NCI-H524 (cell line): Measurements from ENCODE around the gene TFAP2C.
A peak's percentile ranks its signal among the peaks of the same experiment; 100 is the strongest.
"Not testable (repeated sequence)": the region's sequence is repeated elsewhere in the genome, so short reads cannot be mapped to it uniquely, and the experiment has no call there.

ENCODE experiments used
- DNase-seq, 2 experiments: peaks; one replicate each; lab custom pipeline; 2025; lab: John Stamatoyannopoulos, UW

The TFAP2C gene

GRCh38 chr20:56653211-56653610, 24.1 kb downstream of the TFAP2C start:
- no peak for DNase-seq

- DNase-seq = no peak
Observed at GRCh38 chr20:56656632-56657031, 27.5 kb downstream of the TFAP2C start.

GRCh38 chr20:56657879-56658278, 28.8 kb downstream of the TFAP2C start:
- no peak for DNase-seq

- DNase-seq = not testable (repeated sequence)
Observed at GRCh38 chr20:56658341-56658947, 29.3 kb downstream of the TFAP2C start.

- DNase-seq = no peak
Observed at GRCh38 chr20:56663660-56664059, 34.6 kb downstream of the TFAP2C start.

GRCh38 chr20:56664796-56665195, 35.7 kb downstream of the TFAP2C start:
- DNase-seq = no peak

- DNase-seq = no peak
Observed at GRCh38 chr20:56665806-56666205, 36.7 kb downstream of the TFAP2C start.

GRCh38 chr20:56673450-56673849, 44.3 kb downstream of the TFAP2C start:
- DNase-seq = no peak

GRCh38 chr20:56676001-56676400, 46.9 kb downstream of the TFAP2C start:
- no peak for DNase-seq

GRCh38 chr20:56676679-56677078, 47.6 kb downstream of the TFAP2C start:
- no peak for DNase-seq

GRCh38 chr20:56683077-56683865, 54.2 kb downstream of the TFAP2C start:
- no peak for DNase-seq

- peak; percentile 21 to 45 for DNase-seq
Observed at GRCh38 chr20:56685879-56686278, 56.8 kb downstream of the TFAP2C start.

GRCh38 chr20:56687061-56687460, 58.0 kb downstream of the TFAP2C start:
- no peak for DNase-seq

- DNase-seq = no peak
Observed at GRCh38 chr20:56688106-56688505, 59.0 kb downstream of the TFAP2C start.
